Stomach (tissue), 4 donors: ENCODE results near the gene MRPS2.
"Not testable (repeated sequence)": the region's sequence is repeated elsewhere in the genome, so short reads cannot be mapped to it uniquely, and the experiment has no call there.

Experiments used
- CTCF ChIP-seq, 7 experiments: fragments of 450-650 bp in 4 of 7; fragments of 200-600 bp in 3 of 7; sonication (generic) in 3 of 7; IDR thresholded peaks; one replicate each; pipeline ENCODE4 v1.5.1; 2016 to 2019; ENCODE audit warnings: antibody characterized with exemption in 7 of 7, control low read depth in 2 of 7, mild to moderate bottlenecking in 1 of 7
- EP300 ChIP-seq: sonication (generic); formaldehyde crosslinking; IDR thresholded peaks from one replicate; pipeline ENCODE4 v1.6.1; 2017; ENCODE audit warnings: antibody characterized with exemption
- POLR2AphosphoS5 ChIP-seq, 3 donors: sonication (generic); formaldehyde crosslinking; IDR thresholded peaks; one replicate each; pipeline ENCODE4 v1.6.1; 2016; ENCODE audit warnings: antibody characterized with exemption in 3 of 3

- TF ChIP-seq CTCF (IDR thresholded peaks at IDR 0.05); POLR2AphosphoS5 (IDR thresholded peaks at IDR 0.05); EP300: not testable (repeated sequence)
Observed at GRCh38 chr9:135543262-135543894, 42.9 kb downstream of the MRPS2 start.
